Memory B cell (primary cell): ENCODE results near the gene FBLIM1.

Source experiments
- ATAC-seq: fragments of 150-1000 bp; cut with Tn5 transposase; 2 replicates; pipeline ENCODE4 v1.10.0; 2021; ENCODE audit warnings: low read depth, mild to moderate bottlenecking, moderate library complexity
- DNase-seq, 2 donors: peaks; one replicate each; pipeline ENCODE4 v3.0.0; 2022; ENCODE audit warnings: low spot score in 2 of 2
- H3K27ac Mint-ChIP-seq: one replicate; pipeline ENCODE4 v1.8.0; 2022; ENCODE audit warnings: mild to moderate bottlenecking, moderate library complexity, mixed read lengths
- H3K27me3 Mint-ChIP-seq: one replicate; pipeline ENCODE4 v1.8.0; 2022; ENCODE audit warnings: mixed read lengths
- H3K36me3 Mint-ChIP-seq: one replicate; pipeline ENCODE4 v1.8.0; 2022; ENCODE audit warnings: mild to moderate bottlenecking, mixed read lengths
- H3K4me1 Mint-ChIP-seq: one replicate; pipeline ENCODE4 v1.8.0; 2022; ENCODE audit warnings: mixed read lengths
- H3K4me3 Mint-ChIP-seq: one replicate; pipeline ENCODE4 v1.8.0; 2022; ENCODE audit warnings: mild to moderate bottlenecking, moderate library complexity, mixed read lengths
- H3K9me3 Mint-ChIP-seq: one replicate; pipeline ENCODE4 v1.8.0; 2022; ENCODE audit warnings: mixed read lengths

Gene FBLIM1

GRCh38 chr1:15726508-15726907 lies 32.1 kb upstream of the FBLIM1 start:
- Mint-ChIP-seq H3K27ac (no peak overlapping the region), H3K4me1 (no peaks in the 10 kb centered on the region), H3K36me3 (peaks cover 23% of the 10 kb centered on the region), H3K27me3 (no peaks in the 10 kb centered on the region), H3K4me3 (no peak overlapping the region), H3K9me3 (no peaks in the 10 kb centered on the region)
- ATAC-seq (no peak), DNase-seq (no peak)

GRCh38 chr1:15727021-15727420 lies 31.6 kb upstream of the FBLIM1 start:
- ATAC-seq: no peak

GRCh38 chr1:15727424-15727823 lies 31.2 kb upstream of the FBLIM1 start:
- H3K27ac Mint-ChIP-seq: peak overlapping the region; percentile 79
- DNase-seq (no peak), ATAC-seq (no peak)
- H3K4me1 Mint-ChIP-seq: no peaks in the 10 kb centered on the region
- no peak overlapping the region for H3K4me3 Mint-ChIP-seq
- no peaks in the 10 kb centered on the region for H3K9me3 Mint-ChIP-seq
- no peaks in the 10 kb centered on the region for H3K27me3 Mint-ChIP-seq
- H3K36me3 Mint-ChIP-seq: peaks cover 24% of the 10 kb centered on the region

More at GRCh38 chr1:15727021-15727420, 31.6 kb upstream of the FBLIM1 start:
- no peak overlapping the region for H3K4me3 Mint-ChIP-seq
- H3K36me3 Mint-ChIP-seq: peaks cover 21% of the 10 kb centered on the region
- H3K9me3 Mint-ChIP-seq: no peaks in the 10 kb centered on the region
- H3K27ac Mint-ChIP-seq: peak overlapping the region; percentile 79
- no peak for DNase-seq
- no peaks in the 10 kb centered on the region for H3K4me1 Mint-ChIP-seq
- no peaks in the 10 kb centered on the region for H3K27me3 Mint-ChIP-seq

- Mint-ChIP-seq H3K27me3 (no peaks in the 10 kb centered on the region), H3K27ac (peak overlapping the region; percentile 28), H3K36me3 (peaks cover 21% of the 10 kb centered on the region), H3K4me3 (no peak overlapping the region), H3K9me3 (no peaks in the 10 kb centered on the region), H3K4me1 (no peaks in the 10 kb centered on the region)
- no peak for ATAC-seq
- no peak for DNase-seq
Measured at GRCh38 chr1:15727866-15728534, 30.6 kb upstream of the FBLIM1 start.

- Mint-ChIP-seq H3K4me1 (no peaks in the 10 kb centered on the region), H3K4me3 (no peak overlapping the region), H3K36me3 (peaks cover 24% of the 10 kb centered on the region), H3K27me3 (no peaks in the 10 kb centered on the region), H3K27ac (no peak overlapping the region), H3K9me3 (no peaks in the 10 kb centered on the region)
- DNase-seq: no peak
- no peak for ATAC-seq
Measured at GRCh38 chr1:15728937-15729657, 29.5 kb upstream of the FBLIM1 start.

GRCh38 chr1:15730423-15730822 lies 28.2 kb upstream of the FBLIM1 start:
- H3K27me3 Mint-ChIP-seq: no peaks in the 10 kb centered on the region
- ATAC-seq (no peak), DNase-seq (no peak)
- H3K36me3 Mint-ChIP-seq: peaks cover 17% of the 10 kb centered on the region
- H3K9me3 Mint-ChIP-seq: no peaks in the 10 kb centered on the region
- H3K27ac Mint-ChIP-seq: no peak overlapping the region
- H3K4me3 Mint-ChIP-seq: no peak overlapping the region
- no peaks in the 10 kb centered on the region for H3K4me1 Mint-ChIP-seq

GRCh38 chr1:15730936-15731335 lies 27.7 kb upstream of the FBLIM1 start:
- H3K4me1 Mint-ChIP-seq: no peaks in the 10 kb centered on the region
- DNase-seq (no peak), ATAC-seq (no peak)
- no peaks in the 10 kb centered on the region for H3K27me3 Mint-ChIP-seq
- H3K27ac Mint-ChIP-seq: no peak overlapping the region
- H3K9me3 Mint-ChIP-seq: no peaks in the 10 kb centered on the region
- H3K36me3 Mint-ChIP-seq: peaks cover 17% of the 10 kb centered on the region
- no peak overlapping the region for H3K4me3 Mint-ChIP-seq

GRCh38 chr1:15731735-15732685 lies 26.6 kb upstream of the FBLIM1 start:
- H3K9me3 Mint-ChIP-seq: no peaks in the 10 kb centered on the region
- no peak overlapping the region for H3K27ac Mint-ChIP-seq
- peaks cover 14% of the 10 kb centered on the region for H3K36me3 Mint-ChIP-seq
- H3K4me3 Mint-ChIP-seq: no peak overlapping the region
- no peaks in the 10 kb centered on the region for H3K27me3 Mint-ChIP-seq
- no peaks in the 10 kb centered on the region for H3K4me1 Mint-ChIP-seq
- no peak for ATAC-seq
- no peak for DNase-seq

- H3K4me1 Mint-ChIP-seq: no peaks in the 10 kb centered on the region
- H3K27ac Mint-ChIP-seq: no peak overlapping the region
- DNase-seq (no peak), ATAC-seq (no peak)
- H3K36me3 Mint-ChIP-seq: peaks cover 14% of the 10 kb centered on the region
- no peaks in the 10 kb centered on the region for H3K9me3 Mint-ChIP-seq
- H3K4me3 Mint-ChIP-seq: no peak overlapping the region
- H3K27me3 Mint-ChIP-seq: no peaks in the 10 kb centered on the region
Measured at GRCh38 chr1:15732686-15733081, 25.9 kb upstream of the FBLIM1 start.

- Mint-ChIP-seq H3K4me1 (no peaks in the 10 kb centered on the region), H3K27ac (no peak overlapping the region), H3K27me3 (no peaks in the 10 kb centered on the region), H3K36me3 (peaks cover 13% of the 10 kb centered on the region), H3K9me3 (no peaks in the 10 kb centered on the region), H3K4me3 (no peak overlapping the region)
- no peak for ATAC-seq
- DNase-seq: no peak
Measured at GRCh38 chr1:15733218-15733725, 25.3 kb upstream of the FBLIM1 start.

GRCh38 chr1:15733726-15734226 lies 24.8 kb upstream of the FBLIM1 start:
- Mint-ChIP-seq H3K9me3 (no peaks in the 10 kb centered on the region), H3K4me3 (no peak overlapping the region), H3K27ac (no peak overlapping the region), H3K4me1 (no peaks in the 10 kb centered on the region), H3K27me3 (no peaks in the 10 kb centered on the region), H3K36me3 (peaks cover 12% of the 10 kb centered on the region)
- no peak for ATAC-seq
- no peak for DNase-seq

- H3K27me3 Mint-ChIP-seq: no peaks in the 10 kb centered on the region
- H3K9me3 Mint-ChIP-seq: no peaks in the 10 kb centered on the region
- DNase-seq (no peak), ATAC-seq (no peak)
- H3K36me3 Mint-ChIP-seq: peaks cover 9% of the 10 kb centered on the region
- no peaks in the 10 kb centered on the region for H3K4me1 Mint-ChIP-seq
- no peak overlapping the region for H3K4me3 Mint-ChIP-seq
- H3K27ac Mint-ChIP-seq: no peak overlapping the region
Measured at GRCh38 chr1:15734296-15734695, 24.3 kb upstream of the FBLIM1 start.

GRCh38 chr1:15734901-15735300 lies 23.7 kb upstream of the FBLIM1 start:
- DNase-seq (no peak), ATAC-seq (no peak)
- Mint-ChIP-seq H3K27me3 (no peaks in the 10 kb centered on the region), H3K4me1 (no peaks in the 10 kb centered on the region), H3K4me3 (no peak overlapping the region), H3K9me3 (no peaks in the 10 kb centered on the region), H3K36me3 (peaks cover 5% of the 10 kb centered on the region), H3K27ac (no peak overlapping the region)
